ENCODE measurements around the gene TBC1D16. TPM values are rescaled to one million over a fixed set of nuclear protein-coding genes. Genes with fewer than 3 reads are reported as not detected.

Gene TBC1D16
- total RNA-seq, 1 donor: 68.8 TPM

DNA sequence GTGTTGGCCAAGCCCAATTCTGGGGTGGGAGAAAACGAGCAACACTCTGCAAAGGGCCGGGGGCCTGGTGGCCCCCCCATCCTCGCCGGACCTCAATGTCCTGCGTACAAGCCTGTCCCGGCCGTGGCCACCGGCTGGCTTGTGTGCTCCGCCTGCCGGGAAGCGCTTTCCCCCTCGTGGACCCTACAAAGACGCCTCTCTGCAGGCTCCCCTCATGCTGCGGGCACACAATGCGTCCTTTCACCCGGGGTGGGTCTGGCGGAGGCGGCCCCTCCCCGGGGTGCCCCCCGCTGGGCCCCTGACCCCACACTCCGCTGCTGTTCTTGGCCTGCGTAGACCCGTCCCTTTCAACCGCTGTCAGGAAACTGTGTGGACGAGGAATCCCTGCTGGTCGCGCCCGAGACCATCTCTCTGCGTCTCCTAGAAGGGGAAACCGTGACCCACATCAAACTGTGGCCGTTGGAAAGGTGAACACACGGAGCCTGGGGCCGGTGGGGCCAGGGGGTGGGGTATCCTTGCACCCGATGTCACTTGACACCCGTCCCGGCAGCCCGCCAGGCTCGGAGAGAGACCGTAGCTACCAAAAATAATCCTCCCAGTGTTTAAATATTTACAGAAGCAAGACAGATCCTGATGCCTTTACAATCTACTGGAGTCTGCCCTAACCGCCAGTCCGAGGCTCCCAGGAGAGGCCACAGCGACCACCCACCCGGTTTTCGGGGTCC, 43.6 kb downstream of the TBC1D16 start:
- DNase-seq (ENCODE audit: insufficient read length, low spot score, missing footprints): peak; percentile 89
- Histone ChIP-seq H4K20me1 (ENCODE audit: insufficient read depth, low read length) (peaks cover 21% of the 10 kb centered on the region), H3K4me2 (ENCODE audit: insufficient read depth, low read length) (peak overlapping the region; percentile 77), H3K79me2 (ENCODE audit: insufficient read depth, low read length) (no peaks in the 10 kb centered on the region), H2AFZ (ENCODE audit: low read length) (peak overlapping the region; percentile 41), H3K4me1 (ENCODE audit: insufficient read depth, low read length) (peaks cover 31% of the 10 kb centered on the region), H3K9me3 (ENCODE audit: low read depth, low read length) (no peaks in the 10 kb centered on the region), H3K27me3 (ENCODE audit: insufficient read depth, low read length) (no peaks in the 10 kb centered on the region), H3K4me3 (ENCODE audit: insufficient read depth, low read length) (peak overlapping the region; percentile 65), H3K27ac (ENCODE audit: low read depth, low read length) (no peak overlapping the region), H3K36me3 (ENCODE audit: insufficient read depth, low read length) (no peaks in the 10 kb centered on the region)
- TF ChIP-seq, protein P1, sequence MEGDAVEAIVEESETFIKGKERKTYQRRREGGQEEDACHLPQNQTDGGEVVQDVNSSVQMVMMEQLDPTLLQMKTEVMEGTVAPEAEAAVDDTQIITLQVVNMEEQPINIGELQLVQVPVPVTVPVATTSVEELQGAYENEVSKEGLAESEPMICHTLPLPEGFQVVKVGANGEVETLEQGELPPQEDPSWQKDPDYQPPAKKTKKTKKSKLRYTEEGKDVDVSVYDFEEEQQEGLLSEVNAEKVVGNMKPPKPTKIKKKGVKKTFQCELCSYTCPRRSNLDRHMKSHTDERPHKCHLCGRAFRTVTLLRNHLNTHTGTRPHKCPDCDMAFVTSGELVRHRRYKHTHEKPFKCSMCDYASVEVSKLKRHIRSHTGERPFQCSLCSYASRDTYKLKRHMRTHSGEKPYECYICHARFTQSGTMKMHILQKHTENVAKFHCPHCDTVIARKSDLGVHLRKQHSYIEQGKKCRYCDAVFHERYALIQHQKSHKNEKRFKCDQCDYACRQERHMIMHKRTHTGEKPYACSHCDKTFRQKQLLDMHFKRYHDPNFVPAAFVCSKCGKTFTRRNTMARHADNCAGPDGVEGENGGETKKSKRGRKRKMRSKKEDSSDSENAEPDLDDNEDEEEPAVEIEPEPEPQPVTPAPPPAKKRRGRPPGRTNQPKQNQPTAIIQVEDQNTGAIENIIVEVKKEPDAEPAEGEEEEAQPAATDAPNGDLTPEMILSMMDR (IDR thresholded peaks at IDR 0.05; ENCODE audit: extremely low read depth, low read depth, low read length): no peak

DNA sequence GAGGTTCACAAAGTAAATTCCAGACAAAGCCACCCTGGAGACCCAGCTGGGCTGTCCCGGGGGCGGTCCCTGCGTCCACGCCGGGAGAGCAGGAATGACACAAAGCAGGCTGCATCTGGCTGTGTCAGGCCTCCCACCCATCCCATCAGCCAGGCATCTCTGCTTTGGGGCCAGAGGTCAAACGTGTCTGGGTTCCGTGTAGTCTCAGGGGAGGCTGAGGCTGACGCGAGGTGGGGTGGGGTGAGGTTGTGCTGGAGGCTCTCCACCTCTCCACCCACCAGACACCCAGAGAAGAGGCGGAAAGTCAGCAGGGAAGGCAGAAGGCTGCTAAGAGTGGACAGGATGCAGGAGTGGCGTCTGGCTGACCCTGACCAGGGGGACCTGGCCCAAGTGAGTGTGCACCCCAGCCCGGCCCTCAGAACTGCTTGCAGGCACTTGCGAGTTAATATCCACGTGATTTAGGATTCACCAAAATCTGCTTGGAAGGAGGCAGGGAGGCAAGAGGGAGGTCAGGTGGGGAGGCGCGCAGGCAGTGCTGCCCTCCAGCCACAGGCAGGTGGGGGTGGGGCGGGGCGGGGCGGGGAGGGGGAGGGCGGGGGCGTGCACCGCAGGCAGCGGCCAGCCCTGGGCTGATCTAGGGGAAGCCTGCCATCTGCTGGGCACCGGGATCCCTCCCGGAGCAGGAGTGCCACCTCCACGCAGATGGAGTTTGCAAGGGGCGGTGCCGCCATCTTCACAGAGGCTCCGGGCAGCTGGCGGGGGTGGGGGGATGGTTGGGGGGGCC, 44.3 kb downstream of the TBC1D16 start:
- Histone ChIP-seq H2AFZ (ENCODE audit: low read length) (no peak overlapping the region), H3K27ac (ENCODE audit: low read depth, low read length) (no peak overlapping the region), H3K79me2 (ENCODE audit: insufficient read depth, low read length) (peaks cover 2% of the 10 kb centered on the region), H3K9me3 (ENCODE audit: low read depth, low read length) (no peaks in the 10 kb centered on the region), H3K4me2 (ENCODE audit: insufficient read depth, low read length) (peak overlapping the region; percentile 77), H4K20me1 (ENCODE audit: insufficient read depth, low read length) (peaks cover 21% of the 10 kb centered on the region), H3K36me3 (ENCODE audit: insufficient read depth, low read length) (no peaks in the 10 kb centered on the region), H3K27me3 (ENCODE audit: insufficient read depth, low read length) (no peaks in the 10 kb centered on the region), H3K4me1 (ENCODE audit: insufficient read depth, low read length) (peaks cover 38% of the 10 kb centered on the region), H3K4me3 (ENCODE audit: insufficient read depth, low read length) (peak overlapping the region; percentile 65)
- DNase-seq (ENCODE audit: insufficient read length, low spot score, missing footprints): peak; percentile 98
- TF ChIP-seq, protein P1 (IDR thresholded peaks at IDR 0.05; ENCODE audit: extremely low read depth, low read depth, low read length): peak; percentile 40

DNA sequence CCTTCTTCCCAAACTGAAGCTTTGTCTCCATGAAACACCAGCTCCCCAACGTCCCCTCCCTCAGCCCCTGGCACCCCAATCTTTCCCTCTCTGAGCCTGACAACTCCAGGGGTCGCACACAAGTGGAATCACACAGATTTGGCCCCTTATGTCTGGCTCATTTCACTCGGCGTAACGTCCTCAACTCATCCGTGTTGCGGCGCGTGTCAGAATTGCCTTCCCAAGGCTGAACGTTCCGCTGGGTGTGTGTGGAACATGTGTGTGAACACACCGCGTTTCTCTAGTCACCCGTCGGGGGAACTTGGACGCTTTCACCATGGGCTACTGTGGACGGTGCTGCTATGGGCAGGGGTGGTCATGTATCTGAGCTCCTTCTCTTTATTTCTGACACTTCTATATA, 45.0 kb downstream of the TBC1D16 start:
- Histone ChIP-seq H3K9me3 (ENCODE audit: low read depth, low read length) (no peaks in the 10 kb centered on the region), H3K36me3 (ENCODE audit: insufficient read depth, low read length) (no peaks in the 10 kb centered on the region), H3K4me1 (ENCODE audit: insufficient read depth, low read length) (peaks cover 38% of the 10 kb centered on the region), H2AFZ (ENCODE audit: low read length) (no peak overlapping the region), H3K27ac (ENCODE audit: low read depth, low read length) (no peak overlapping the region), H3K4me2 (ENCODE audit: insufficient read depth, low read length) (no peak overlapping the region), H3K4me3 (ENCODE audit: insufficient read depth, low read length) (no peak overlapping the region), H4K20me1 (ENCODE audit: insufficient read depth, low read length) (peaks cover 21% of the 10 kb centered on the region), H3K79me2 (ENCODE audit: insufficient read depth, low read length) (peaks cover 2% of the 10 kb centered on the region), H3K27me3 (ENCODE audit: insufficient read depth, low read length) (no peaks in the 10 kb centered on the region)
- DNase-seq (ENCODE audit: insufficient read length, low spot score, missing footprints): no peak
- TF ChIP-seq, protein P1 (IDR thresholded peaks at IDR 0.05; ENCODE audit: extremely low read depth, low read depth, low read length): no peak

DNA sequence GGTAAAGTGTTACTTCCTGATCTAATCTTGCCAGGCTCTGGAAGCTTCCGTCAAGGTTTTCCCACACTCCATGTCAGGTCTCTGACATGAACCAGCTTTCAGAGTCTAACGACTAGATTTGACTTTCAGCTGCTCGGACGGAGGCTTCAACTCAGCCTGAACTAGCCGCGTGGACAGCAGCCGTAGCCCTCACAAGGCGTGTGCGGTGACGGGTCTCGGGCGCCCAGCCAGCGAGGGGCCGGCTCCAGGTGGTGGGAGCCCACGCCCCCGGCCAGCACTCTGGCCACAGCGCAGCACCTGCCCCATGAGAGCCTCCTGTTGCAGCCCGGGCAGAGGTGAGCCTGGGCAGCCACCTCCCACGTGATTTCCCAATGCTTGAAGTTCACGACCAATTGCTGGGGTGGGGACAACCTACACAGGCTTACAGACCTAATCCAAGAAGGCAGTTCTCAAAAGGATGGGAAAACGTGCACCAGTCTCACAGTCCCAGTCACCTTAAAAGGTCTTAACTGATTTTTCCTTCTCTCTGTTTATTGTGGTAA, 45.5 kb downstream of the TBC1D16 start:
- no peak overlapping the region for H3K4me2 ChIP-seq (ENCODE audit: insufficient read depth, low read length)
- H4K20me1 ChIP-seq (ENCODE audit: insufficient read depth, low read length): peaks cover 21% of the 10 kb centered on the region
- TF ChIP-seq, protein P1 (IDR thresholded peaks at IDR 0.05; ENCODE audit: extremely low read depth, low read depth, low read length): no peak
- no peaks in the 10 kb centered on the region for H3K36me3 ChIP-seq (ENCODE audit: insufficient read depth, low read length)
- H3K27ac ChIP-seq (ENCODE audit: low read depth, low read length): no peak overlapping the region
- no peak overlapping the region for H2AFZ ChIP-seq (ENCODE audit: low read length)
- no peaks in the 10 kb centered on the region for H3K27me3 ChIP-seq (ENCODE audit: insufficient read depth, low read length)
- peaks cover 2% of the 10 kb centered on the region for H3K79me2 ChIP-seq (ENCODE audit: insufficient read depth, low read length)
- H3K4me1 ChIP-seq (ENCODE audit: insufficient read depth, low read length): peaks cover 38% of the 10 kb centered on the region
- peak; percentile 11 for DNase-seq (ENCODE audit: insufficient read length, low spot score, missing footprints)
- no peaks in the 10 kb centered on the region for H3K9me3 ChIP-seq (ENCODE audit: low read depth, low read length)
- H3K4me3 ChIP-seq (ENCODE audit: insufficient read depth, low read length): no peak overlapping the region
